HCT116 (cell line): Measurements from ENCODE around the gene PLVAP.

ENCODE experiments used
- CEBPB ChIP-seq: IDR thresholded peaks from 2 replicates; pipeline ENCODE4 v1.6.1; 2012; ENCODE audit warnings: low read depth
- CTCF ChIP-seq, 3 experiments: fragments of 200-600 bp in 1 of 3; sonication (generic) in 1 of 3; IDR thresholded peaks in 2 of 3; conservative IDR thresholded peaks in 1 of 3; 2 replicates each; pipeline ENCODE4 v1.5.1; 2012 to 2017; ENCODE audit warnings: low read depth in 2 of 3, low read length in 2 of 3, antibody characterized with exemption in 1 of 3, borderline replicate concordance in 1 of 3, control low read depth in 1 of 3, mild to moderate bottlenecking in 1 of 3, mixed read lengths in 1 of 3, mixed run types in 1 of 3, moderate library complexity in 1 of 3; ENCODE audit not compliant: insufficient read depth in 1 of 3
- RAD21 ChIP-seq: IDR thresholded peaks from 2 replicates; pipeline ENCODE4 v1.6.1; 2012; ENCODE audit warnings: low read depth, mild to moderate bottlenecking

GRCh38 chr19:17332677-17333581, 44.2 kb downstream of the PLVAP start:
- TF ChIP-seq CEBPB (no peak), CTCF (IDR thresholded peaks at IDR 0.05 in 2 of 3, conservative IDR thresholded peaks at IDR 0.05 in 1 of 3; ENCODE audit: borderline replicate concordance in 1 of 3, insufficient read depth in 1 of 3, low read depth in 2 of 3, low read length in 2 of 3) (no peak), RAD21 (no peak)
